Astrocyte of the cerebellum (primary cell): Measurements from ENCODE around the gene GLP1R.

ENCODE experiments used
- DNase-seq: peaks from one replicate; pipeline ENCODE4 v3.0.0-alpha.2; 2011; ENCODE audit warnings: low read depth
- H3K4me3 ChIP-seq: 2 replicates; pipeline ENCODE4 v1.5.1; 2011; ENCODE audit warnings: mild to moderate bottlenecking, low read depth, low read length, moderate library complexity
- in situ Hi-C: cut with HindIII; loops from 2 replicates; pipeline ENCODE4 v1.10.0; 2017; ENCODE audit warnings: low sequenced_read_pairs
- TF ChIP-seq, protein P1 (sequence below): IDR thresholded peaks from 2 replicates; pipeline ENCODE4 v1.5.1; 2012; ENCODE audit warnings: low read length, low read depth, moderate library complexity, mild to moderate bottlenecking; ENCODE audit errors: missing control alignments

GLP1R gene

DNA sequence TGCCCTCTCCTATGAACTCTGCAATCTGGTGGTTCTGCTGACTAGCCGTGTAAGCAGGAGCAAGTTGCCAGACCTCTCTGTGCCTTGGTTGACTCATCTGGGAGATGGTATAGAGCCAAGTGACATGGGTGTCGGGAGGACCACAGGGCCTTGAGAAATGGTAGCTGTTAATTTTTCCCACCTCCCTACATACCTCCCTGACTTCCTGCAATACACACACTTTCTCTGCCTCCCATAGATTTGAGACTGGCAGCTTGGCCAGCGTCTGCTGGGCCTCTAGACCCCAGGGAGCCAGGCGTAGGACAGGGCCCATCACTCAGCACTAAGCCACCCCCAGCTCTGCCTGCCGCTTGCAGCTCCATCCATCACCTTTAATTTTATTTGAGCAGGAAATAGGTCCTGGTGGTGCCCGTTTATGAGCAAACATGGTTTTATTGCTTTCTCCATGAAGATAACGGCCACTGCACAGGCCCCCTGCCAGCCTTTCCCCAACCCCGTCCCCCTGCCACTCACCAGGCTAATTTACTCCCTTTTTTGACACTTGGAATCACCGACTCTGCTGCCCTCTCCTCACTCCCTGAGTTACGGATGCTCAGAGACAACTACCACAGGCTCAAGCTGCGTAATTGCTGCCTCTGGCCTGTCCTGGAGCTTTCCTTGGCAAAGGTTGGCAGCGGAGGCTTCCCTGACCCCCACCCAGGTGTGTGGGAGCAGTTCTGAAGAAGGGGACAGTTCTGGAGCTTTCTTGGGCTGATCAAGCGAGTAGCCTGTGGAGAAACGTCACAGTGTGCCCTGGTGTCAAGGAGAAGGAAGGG is 11.1 kb downstream of the GLP1R start:
- no peak overlapping the region for H3K4me3 ChIP-seq
- no peak for DNase-seq
- TF ChIP-seq, protein P1, sequence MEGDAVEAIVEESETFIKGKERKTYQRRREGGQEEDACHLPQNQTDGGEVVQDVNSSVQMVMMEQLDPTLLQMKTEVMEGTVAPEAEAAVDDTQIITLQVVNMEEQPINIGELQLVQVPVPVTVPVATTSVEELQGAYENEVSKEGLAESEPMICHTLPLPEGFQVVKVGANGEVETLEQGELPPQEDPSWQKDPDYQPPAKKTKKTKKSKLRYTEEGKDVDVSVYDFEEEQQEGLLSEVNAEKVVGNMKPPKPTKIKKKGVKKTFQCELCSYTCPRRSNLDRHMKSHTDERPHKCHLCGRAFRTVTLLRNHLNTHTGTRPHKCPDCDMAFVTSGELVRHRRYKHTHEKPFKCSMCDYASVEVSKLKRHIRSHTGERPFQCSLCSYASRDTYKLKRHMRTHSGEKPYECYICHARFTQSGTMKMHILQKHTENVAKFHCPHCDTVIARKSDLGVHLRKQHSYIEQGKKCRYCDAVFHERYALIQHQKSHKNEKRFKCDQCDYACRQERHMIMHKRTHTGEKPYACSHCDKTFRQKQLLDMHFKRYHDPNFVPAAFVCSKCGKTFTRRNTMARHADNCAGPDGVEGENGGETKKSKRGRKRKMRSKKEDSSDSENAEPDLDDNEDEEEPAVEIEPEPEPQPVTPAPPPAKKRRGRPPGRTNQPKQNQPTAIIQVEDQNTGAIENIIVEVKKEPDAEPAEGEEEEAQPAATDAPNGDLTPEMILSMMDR, result no peak
- in situ Hi-C loops, result no loop called here

- in situ Hi-C loops, result no loop called here
- TF ChIP-seq, protein P1, result no peak
- DNase-seq, result no peak
These were observed 12.0 kb downstream of the GLP1R start for GRCh38 chr6:39060467-39061160.

DNA sequence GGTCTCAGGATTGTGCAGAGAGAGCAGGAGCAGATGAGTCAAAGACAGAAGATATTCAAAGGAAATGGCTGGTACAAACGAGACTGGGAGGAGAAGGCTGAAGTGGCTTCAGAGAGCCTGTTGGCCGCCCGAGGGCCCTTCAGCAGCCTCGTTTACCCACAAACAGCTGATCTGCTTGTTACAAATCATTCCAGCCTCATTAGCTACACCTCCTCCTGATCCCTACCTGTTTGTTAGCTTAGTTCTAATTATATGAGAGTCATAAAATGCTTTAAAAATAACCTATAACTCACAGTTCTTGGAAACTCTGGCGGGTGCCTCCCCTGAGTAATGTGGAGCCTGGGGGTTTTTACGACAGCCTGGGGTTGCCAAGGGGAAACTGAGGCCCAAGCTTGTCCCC is 12.6 kb downstream of the GLP1R start:
- no peak for DNase-seq
- H3K4me3 ChIP-seq, result no peak overlapping the region
- in situ Hi-C loops, result no loop called here
- TF ChIP-seq, protein P1, result no peak

More at GRCh38 chr6:39060467-39061160, 12.0 kb downstream of the GLP1R start:
- no peak overlapping the region for H3K4me3 ChIP-seq

DNA sequence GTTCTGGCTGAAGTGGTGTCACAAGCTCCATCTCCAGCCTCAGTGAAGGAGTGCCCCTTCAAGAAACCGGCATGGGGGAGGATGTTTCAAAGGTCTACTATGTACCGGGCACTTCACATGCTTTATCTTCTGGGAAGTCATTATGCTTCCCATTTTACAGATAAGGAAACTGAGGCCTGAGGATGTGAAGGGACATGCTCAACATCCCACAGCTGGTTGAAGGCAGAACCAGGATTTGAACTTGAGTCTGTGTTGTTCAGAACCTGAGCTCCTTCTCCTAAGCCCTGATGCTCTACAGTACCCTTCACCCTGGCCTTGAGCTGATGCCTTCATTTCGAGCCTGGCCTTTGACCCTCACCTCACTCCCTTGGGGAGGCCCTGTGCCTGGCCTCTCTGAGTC is 13.0 kb downstream of the GLP1R start:
- TF ChIP-seq, protein P1, result no peak
- no peak for DNase-seq
- in situ Hi-C loops, result no loop called here

DNA sequence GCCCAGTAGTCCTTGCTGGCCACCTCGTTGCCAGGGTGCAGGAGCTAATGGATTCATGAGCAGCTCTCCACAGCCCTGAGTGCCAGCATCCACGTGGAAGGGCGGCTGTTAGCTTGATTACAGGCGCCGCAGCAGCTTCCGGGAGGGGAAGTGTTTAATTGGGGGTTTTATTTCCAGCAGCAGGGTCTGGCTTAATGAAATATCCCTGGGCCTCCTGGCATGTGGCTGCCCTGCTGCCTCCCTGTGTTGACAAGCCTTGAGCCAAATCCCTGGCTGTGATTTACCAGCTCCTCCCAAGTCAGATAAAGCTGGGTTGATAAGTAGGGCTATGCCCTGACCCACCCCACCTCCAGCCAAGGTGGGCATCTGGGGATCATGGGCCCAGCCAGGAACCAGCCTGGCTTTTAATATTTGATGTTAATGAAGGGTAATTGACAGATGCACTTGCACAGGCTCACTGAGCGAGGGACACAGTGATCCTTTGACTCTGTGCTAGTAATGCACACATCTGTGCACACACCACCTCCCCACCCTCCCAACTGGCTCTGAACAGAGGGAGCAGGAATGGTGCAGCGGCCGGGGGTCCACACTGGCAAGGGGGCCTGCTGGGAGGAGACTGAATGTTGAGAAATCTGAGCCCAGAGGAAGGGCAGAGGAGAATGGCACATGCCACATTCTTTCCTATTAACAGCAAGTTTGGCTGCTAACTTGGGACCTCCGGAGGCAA is 13.6 kb downstream of the GLP1R start:
- in situ Hi-C loops, result no loop called here
- no peak overlapping the region for H3K4me3 ChIP-seq
- TF ChIP-seq, protein P1, result no peak
- no peak for DNase-seq

More for the DNA sequence above, 13.0 kb downstream of the GLP1R start:
- no peak overlapping the region for H3K4me3 ChIP-seq

GRCh38 chr6:39063526-39063925 is 14.9 kb downstream of the GLP1R start:
- in situ Hi-C loops, result no loop called here
- no peak for DNase-seq

More at GRCh38 chr6:39063526-39063925, 14.9 kb downstream of the GLP1R start:
- no peak overlapping the region for H3K4me3 ChIP-seq
- TF ChIP-seq, protein P1, result no peak
